HG02973 (cell line): ENCODE results near the gene L2HGDH.
"Not testable (repeated sequence)": the region's sequence is repeated elsewhere in the genome, so short reads cannot be mapped to it uniquely, and the experiment has no call there.

Experiments
- ATAC-seq: cut with Tn5 transposase; IDR thresholded peaks from one replicate; pipeline ENCODE4 v1.9.1; 2021; ENCODE audit warnings: moderate library complexity; ENCODE audit not compliant: unreplicated experiment

L2HGDH gene

GRCh38 chr14:50311972-50312733 lies at the start of gene L2HGDH, which contains the start of gene DMAC2L:
L2HGDH (minus strand) TSS chr14:50312229; CDS start chr14:50312150, 79 bp downstream.
DMAC2L (plus strand) TSS chr14:50312324; CDS start chr14:50321488, 9,164 bp downstream.
- peak; percentile 93 for ATAC-seq

- no peak for ATAC-seq
These were observed 48.8 kb upstream of the L2HGDH start for GRCh38 chr14:50360851-50361250.

- no peak for ATAC-seq
These were observed 48.1 kb upstream of the L2HGDH start for GRCh38 chr14:50360093-50360492.

- no peak for ATAC-seq
These were observed 47.6 kb upstream of the L2HGDH start for GRCh38 chr14:50359631-50360030.

- no peak for ATAC-seq
These were observed 45.8 kb upstream of the L2HGDH start for GRCh38 chr14:50357753-50358395.

- no peak for ATAC-seq
These were observed 45.1 kb upstream of the L2HGDH start for GRCh38 chr14:50357124-50357523.

- not testable (repeated sequence) for ATAC-seq
These were observed 44.3 kb upstream of the L2HGDH start for GRCh38 chr14:50356283-50356682.

- ATAC-seq = no peak
These were observed 43.7 kb upstream of the L2HGDH start for GRCh38 chr14:50355692-50356091.

GRCh38 chr14:50354527-50354926 lies 42.5 kb upstream of the L2HGDH start:
- no peak for ATAC-seq

GRCh38 chr14:50353126-50353525 lies 41.1 kb upstream of the L2HGDH start:
- ATAC-seq = no peak

GRCh38 chr14:50352584-50352983 lies 40.6 kb upstream of the L2HGDH start:
- no peak for ATAC-seq

GRCh38 chr14:50350975-50351374 lies 38.9 kb upstream of the L2HGDH start:
- no peak for ATAC-seq

- no peak for ATAC-seq
These were observed 36.9 kb upstream of the L2HGDH start for GRCh38 chr14:50348933-50349332.

- ATAC-seq = no peak
These were observed 35.5 kb upstream of the L2HGDH start for GRCh38 chr14:50347521-50347920.

GRCh38 chr14:50345846-50346422 lies 33.9 kb upstream of the L2HGDH start:
- no peak for ATAC-seq

GRCh38 chr14:50344876-50345563 lies 33.0 kb upstream of the L2HGDH start:
- ATAC-seq = no peak

GRCh38 chr14:50344116-50344775 lies 32.2 kb upstream of the L2HGDH start:
- ATAC-seq = peak; percentile 50

GRCh38 chr14:50343434-50343833 lies 31.4 kb upstream of the L2HGDH start:
- ATAC-seq = no peak

GRCh38 chr14:50342221-50343078 lies 30.4 kb upstream of the L2HGDH start:
- ATAC-seq = peak; percentile 64

- ATAC-seq = no peak
These were observed 28.9 kb upstream of the L2HGDH start for GRCh38 chr14:50340963-50341362.
